Tibial nerve (tissue), 4 donors: Measurements from ENCODE around the gene DUSP1. TPM values are rescaled to one million over a fixed set of nuclear protein-coding genes. Genes with fewer than 3 reads are reported as not detected.

Source experiments
- DNase-seq, 2 donors: peaks; one replicate each; pipeline ENCODE4 v3.0.0-alpha.2; 2019; ENCODE audit warnings: low spot score in 2 of 2
- H3K27ac ChIP-seq, 4 donors: fragments of 200-600 bp; sonication (generic) in 3 of 4; one replicate each; pipeline ENCODE4 v1.5.1; 2017 to 2019; ENCODE audit warnings: mild to moderate bottlenecking in 1 of 4
- H3K27me3 ChIP-seq, 2 donors: fragments of 200-600 bp; sonication (generic) in 1 of 2; one replicate each; pipeline versions ENCODE4 v1.5.1 to v1.6.0; 2017 to 2019
- H3K36me3 ChIP-seq, 3 donors: fragments of 200-600 bp; sonication (generic); one replicate each; pipeline ENCODE4 v1.5.1; 2018 to 2019
- H3K4me1 ChIP-seq, 4 donors: fragments of 200-600 bp; sonication (generic) in 3 of 4; one replicate each; pipeline ENCODE4 v1.5.1; 2017 to 2019
- H3K4me3 ChIP-seq, 4 donors: fragments of 200-600 bp; sonication (generic) in 3 of 4; one replicate each; pipeline ENCODE4 v1.5.1; 2017 to 2019; ENCODE audit warnings: mild to moderate bottlenecking in 1 of 4, moderate library complexity in 1 of 4
- H3K9me3 ChIP-seq, 4 donors: fragments of 200-600 bp; sonication (generic) in 3 of 4; one replicate each; pipeline ENCODE4 v1.5.1; 2017 to 2019
- EP300 ChIP-seq, 2 donors: sonication (generic); formaldehyde crosslinking; IDR thresholded peaks; one replicate each; pipeline ENCODE4 v1.6.1; 2017; ENCODE audit warnings: antibody characterized with exemption in 2 of 2, mild to moderate bottlenecking in 1 of 2
- POLR2A ChIP-seq, 2 donors: fragments of 450-650 bp; IDR thresholded peaks; one replicate each; pipeline ENCODE4 v1.6.1; 2017; ENCODE audit warnings: antibody characterized with exemption in 2 of 2, mild to moderate bottlenecking in 2 of 2, moderate library complexity in 2 of 2
- WGBS, 2 donors: methylation state at CpG; one replicate each; pipeline ENCODE4 v1.1.5; 2018; 5-methylcytosine and 5-hydroxymethylcytosine counted together
- total RNA-seq, 4 donors: library from RNA; depleted of rRNA; stranded (reverse); fragments of >200 nt; gene quantifications; one replicate each; pipeline ENCODE4 v1.1.0, GENCODE V29; 2016
- TF ChIP-seq, protein P1 (sequence below), 5 experiments: fragments of 200-600 bp in 3 of 5; fragments of 450-650 bp in 2 of 5; sonication (generic) in 3 of 5; IDR thresholded peaks; one replicate each; pipeline ENCODE4 v1.5.1; 2016 to 2019; ENCODE audit warnings: antibody characterized with exemption in 5 of 5, mild to moderate bottlenecking in 3 of 5, moderate library complexity in 2 of 5

DUSP1 gene
- total RNA-seq, 4 donors from 2014 or later = 1,787 to 2,412 (median 1,885) TPM

- H3K27ac ChIP-seq = peak overlapping the region in 1 of 4 donors; percentile 96
- peaks cover 0 to 49% (median 35%) of the 10 kb centered on the region in 4 donors for H3K4me1 ChIP-seq
- no peak for DNase-seq
Measured at GRCh38 chr5:172736508-172737135, 34.4 kb downstream of the DUSP1 start.

DNA sequence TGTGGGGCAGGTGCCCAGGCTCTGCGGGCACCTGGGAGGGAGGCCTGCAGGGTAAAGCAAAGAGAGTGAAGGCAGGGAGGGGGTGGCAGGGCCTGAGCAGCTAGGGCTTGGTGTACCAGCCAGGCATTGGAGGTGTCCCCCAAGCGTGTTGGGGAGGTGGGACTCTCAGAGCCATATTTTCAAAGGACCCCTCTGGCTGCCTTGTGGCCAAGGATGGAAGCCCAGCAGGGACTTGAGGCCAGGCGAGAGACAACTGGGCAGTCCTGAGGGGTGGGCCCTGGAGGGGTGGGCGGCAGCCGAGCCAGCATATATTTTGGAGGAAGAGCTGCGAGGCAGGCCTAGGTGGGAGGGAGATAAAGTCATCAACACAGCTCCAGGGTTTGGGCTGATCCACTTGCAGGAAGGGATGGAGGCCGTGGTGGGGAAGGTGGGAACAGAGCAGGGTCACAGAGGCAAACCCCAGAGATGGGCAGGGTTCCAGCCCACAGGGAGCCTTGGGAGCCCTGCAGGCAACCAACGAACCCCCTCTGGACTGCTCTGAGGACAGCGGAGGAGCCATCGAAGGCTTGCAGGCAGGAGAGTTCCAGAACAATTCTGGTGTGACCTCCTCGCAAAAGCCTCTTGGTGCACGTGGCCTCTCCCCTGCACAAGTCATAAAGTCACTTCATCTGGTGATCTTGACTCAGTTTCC lies 35.7 kb downstream of the DUSP1 start:
- Histone ChIP-seq H3K9me3 (no peaks in the 10 kb centered on the region), H3K27me3 (no peaks in the 10 kb centered on the region), H3K4me3 (no peak overlapping the region), H3K4me1 (peaks cover 0 to 39% (median 25%) of the 10 kb centered on the region in 4 donors), H3K27ac (peak overlapping the region in 3 of 4 donors; percentile 82 to 96 (median 96)), H3K36me3 (no peaks in the 10 kb centered on the region)
- no peak for DNase-seq
- 86 to 91% methylated on average over 8 to 12 of the region's 12 CpGs for WGBS, 2 donors
- TF ChIP-seq EP300 (IDR thresholded peaks at IDR 0.05) (no peak), POLR2A (IDR thresholded peaks at IDR 0.05) (no peak)
- TF ChIP-seq, protein P1, sequence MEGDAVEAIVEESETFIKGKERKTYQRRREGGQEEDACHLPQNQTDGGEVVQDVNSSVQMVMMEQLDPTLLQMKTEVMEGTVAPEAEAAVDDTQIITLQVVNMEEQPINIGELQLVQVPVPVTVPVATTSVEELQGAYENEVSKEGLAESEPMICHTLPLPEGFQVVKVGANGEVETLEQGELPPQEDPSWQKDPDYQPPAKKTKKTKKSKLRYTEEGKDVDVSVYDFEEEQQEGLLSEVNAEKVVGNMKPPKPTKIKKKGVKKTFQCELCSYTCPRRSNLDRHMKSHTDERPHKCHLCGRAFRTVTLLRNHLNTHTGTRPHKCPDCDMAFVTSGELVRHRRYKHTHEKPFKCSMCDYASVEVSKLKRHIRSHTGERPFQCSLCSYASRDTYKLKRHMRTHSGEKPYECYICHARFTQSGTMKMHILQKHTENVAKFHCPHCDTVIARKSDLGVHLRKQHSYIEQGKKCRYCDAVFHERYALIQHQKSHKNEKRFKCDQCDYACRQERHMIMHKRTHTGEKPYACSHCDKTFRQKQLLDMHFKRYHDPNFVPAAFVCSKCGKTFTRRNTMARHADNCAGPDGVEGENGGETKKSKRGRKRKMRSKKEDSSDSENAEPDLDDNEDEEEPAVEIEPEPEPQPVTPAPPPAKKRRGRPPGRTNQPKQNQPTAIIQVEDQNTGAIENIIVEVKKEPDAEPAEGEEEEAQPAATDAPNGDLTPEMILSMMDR (IDR thresholded peaks at IDR 0.05) = no peak

More at GRCh38 chr5:172736508-172737135, 34.4 kb downstream of the DUSP1 start:
- no peaks in the 10 kb centered on the region for H3K36me3 ChIP-seq
- no peak for TF ChIP-seq EP300 (IDR thresholded peaks at IDR 0.05)
- TF ChIP-seq, protein P1 (IDR thresholded peaks at IDR 0.05) = no peak
- TF ChIP-seq POLR2A (IDR thresholded peaks at IDR 0.05) = no peak
- 86 to 93% methylated on average over 8 to 10 of the region's 11 CpGs for WGBS, 2 donors
- H3K4me3 ChIP-seq = no peak overlapping the region
- H3K27me3 ChIP-seq = no peaks in the 10 kb centered on the region
- no peaks in the 10 kb centered on the region for H3K9me3 ChIP-seq

GRCh38 chr5:172733974-172734346 lies 37.0 kb downstream of the DUSP1 start:
- no peaks in the 10 kb centered on the region for H3K27me3 ChIP-seq
- WGBS, 2 donors = 19% methylated on average over 4 of the region's 4 CpGs
- peak overlapping the region; percentile 79 to 96 (median 89) for H3K27ac ChIP-seq
- H3K4me3 ChIP-seq = no peak overlapping the region
- TF ChIP-seq, protein P1 (IDR thresholded peaks at IDR 0.05) = no peak
- no peaks in the 10 kb centered on the region for H3K9me3 ChIP-seq
- DNase-seq = no peak
- H3K4me1 ChIP-seq = peaks cover 0 to 39% (median 24%) of the 10 kb centered on the region in 4 donors
- no peaks in the 10 kb centered on the region for H3K36me3 ChIP-seq

DNA sequence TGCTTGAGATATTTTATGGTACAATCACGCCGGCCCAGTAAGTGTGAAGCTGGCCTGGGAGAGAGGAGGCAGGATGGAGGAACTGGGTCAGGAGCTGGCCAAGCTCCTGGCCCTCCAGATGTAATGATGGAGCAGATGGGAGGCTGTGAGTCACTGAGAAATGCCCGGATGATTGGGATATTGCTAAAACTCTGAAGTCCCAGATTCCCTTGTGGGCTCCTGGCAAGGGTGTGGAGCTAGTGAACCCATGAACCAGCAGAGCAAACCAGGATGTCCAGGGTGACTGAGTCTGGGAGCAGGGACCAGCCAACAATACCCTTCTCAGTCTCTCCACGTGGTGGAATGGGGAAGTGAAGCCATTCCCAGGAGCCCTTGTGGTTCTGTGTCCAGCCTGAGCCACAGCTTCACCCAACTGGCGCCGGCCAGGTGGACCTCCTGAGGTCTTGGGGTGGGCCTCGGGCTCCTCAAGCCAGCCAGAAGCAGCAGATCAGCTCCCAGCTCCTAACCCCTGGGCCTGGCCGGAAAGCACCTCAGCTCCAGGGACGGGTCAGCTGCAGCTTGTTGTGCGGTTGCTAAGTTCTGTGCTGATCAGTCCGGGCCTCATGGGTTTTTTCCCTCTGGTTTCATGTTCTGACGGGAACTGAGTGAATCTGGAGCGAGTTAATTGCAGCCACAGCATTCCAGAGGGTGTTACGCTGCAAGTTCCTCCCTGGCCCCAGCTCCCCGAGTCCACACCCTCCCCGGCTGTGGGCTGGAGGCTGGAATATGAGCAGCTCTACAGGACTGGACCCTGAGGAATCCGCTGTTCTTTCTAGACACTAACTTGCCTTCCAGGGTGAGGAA lies 37.6 kb downstream of the DUSP1 start:
- 20 to 26% methylated on average over 14 to 16 of the region's 17 CpGs for WGBS, 2 donors
- no peaks in the 10 kb centered on the region for H3K36me3 ChIP-seq
- peak; percentile 78 to 89 for DNase-seq
- H3K27ac ChIP-seq = peak overlapping the region; percentile 79 to 96 (median 89)
- peaks cover 0 to 39% (median 24%) of the 10 kb centered on the region in 4 donors for H3K4me1 ChIP-seq
- no peaks in the 10 kb centered on the region for H3K27me3 ChIP-seq
- TF ChIP-seq EP300 (IDR thresholded peaks at IDR 0.05) (peak; percentile 44 to 89), POLR2A (IDR thresholded peaks at IDR 0.05) (peak in 1 of 2 donors; percentile 38)
- TF ChIP-seq, protein P1 (IDR thresholded peaks at IDR 0.05) = peak in 2 of 5 experiments; percentile 47 to 59
- no peaks in the 10 kb centered on the region for H3K9me3 ChIP-seq
- H3K4me3 ChIP-seq = peak overlapping the region in 1 of 4 donors; percentile 7
